Fibroblast of lung (primary cell): ENCODE results near the gene MFGE8. TPM values are rescaled to one million over a fixed set of nuclear protein-coding genes. Genes with fewer than 3 reads are reported as not detected.

ENCODE experiments used
- DNase-seq, 2 donors: peaks; one replicate each; pipeline versions ENCODE4 v3.0.0 to v3.0.0-alpha.2; 2010; ENCODE audit warnings: low read depth in 2 of 2
- H2AFZ ChIP-seq: 2 replicates; pipeline ENCODE4 v1.5.1; 2012; ENCODE audit warnings: low read length, control low read depth, inconsistent platforms
- H3K27ac ChIP-seq: 2 replicates; pipeline ENCODE4 v1.5.1; 2011; ENCODE audit warnings: low read length, control low read depth; ENCODE audit not compliant: insufficient read depth
- H3K27me3 ChIP-seq: 2 replicates; pipeline ENCODE4 v1.5.1; 2011; ENCODE audit warnings: mild to moderate bottlenecking, low read length; ENCODE audit not compliant: control insufficient read depth, insufficient read depth
- H3K36me3 ChIP-seq: 2 replicates; pipeline ENCODE4 v1.5.1; 2011; ENCODE audit warnings: low read length; ENCODE audit not compliant: control insufficient read depth, insufficient read depth
- H3K4me1 ChIP-seq: 2 replicates; pipeline ENCODE4 v1.5.1; 2011; ENCODE audit warnings: low read length; ENCODE audit not compliant: control insufficient read depth, insufficient read depth; ENCODE audit errors: extremely low read depth
- H3K4me2 ChIP-seq: 2 replicates; pipeline ENCODE4 v1.5.1; 2011; ENCODE audit warnings: low read length, control low read depth; ENCODE audit not compliant: insufficient read depth; ENCODE audit errors: extremely low read depth
- H3K4me3 ChIP-seq, 4 experiments: fragments of 200-600 bp in 1 of 4; sonication (generic) in 1 of 4; replicated peaks in 1 of 4; 2 replicates each; pipeline ENCODE4 v1.5.1; 2011 to 2016; ENCODE audit warnings: low read length in 4 of 4, low read depth in 3 of 4, mild to moderate bottlenecking in 3 of 4, control low read depth in 2 of 4, inconsistent platforms in 1 of 4, mixed read lengths in 1 of 4; ENCODE audit not compliant: insufficient read depth in 1 of 4; ENCODE audit errors: control extremely low read depth in 1 of 4
- H3K79me2 ChIP-seq: 2 replicates; pipeline ENCODE4 v1.5.1; 2012; ENCODE audit warnings: mild to moderate bottlenecking, low read length, inconsistent platforms; ENCODE audit not compliant: control insufficient read depth, insufficient read depth
- H3K9ac ChIP-seq: 2 replicates; pipeline ENCODE4 v1.5.1; 2011; ENCODE audit warnings: mild to moderate bottlenecking, low read length, control low read depth; ENCODE audit not compliant: insufficient read depth
- H3K9me3 ChIP-seq: 2 replicates; pipeline ENCODE4 v1.5.1; 2012; ENCODE audit warnings: low read depth, low read length; ENCODE audit not compliant: control insufficient read depth, insufficient read depth
- H4K20me1 ChIP-seq: 2 replicates; pipeline ENCODE4 v1.5.1; 2011; ENCODE audit warnings: low read length; ENCODE audit not compliant: control insufficient read depth, insufficient read depth; ENCODE audit errors: extremely low read depth
- CTCF ChIP-seq, 2 donors: IDR thresholded peaks in 1 of 2; conservative IDR thresholded peaks in 1 of 2; 1 replicate in 1 of 2; 2 replicates in 1 of 2; pipeline ENCODE4 v1.5.1; 2011 to 2012; ENCODE audit warnings: low read length in 2 of 2, control low read depth in 1 of 2, inconsistent platforms in 1 of 2, low read depth in 1 of 2, mild to moderate bottlenecking in 1 of 2
- EZH2 ChIP-seq: IDR thresholded peaks from 2 replicates; pipeline ENCODE4 v1.5.1; 2012; ENCODE audit warnings: low read length, control low read depth, mild to moderate bottlenecking; ENCODE audit errors: missing control alignments
- polyA plus RNA-seq, 2 donors: library from polyadenylated mRNA; depleted of rRNA in 1 of 2; stranded (reverse) in 1 of 2; unstranded in 1 of 2; fragments of >200 nt; gene quantifications; 2 replicates each; pipeline ENCODE4 v1.2.1, GENCODE V29; 2011 to 2012; ENCODE audit warnings: missing spikeins in 1 of 2
- total RNA-seq: library from RNA; depleted of rRNA; stranded (reverse); fragments of >200 nt; gene quantifications from 2 replicates; pipeline ENCODE4 v1.2.1, GENCODE V29; 2014

The MFGE8 gene
- total and polyA plus RNA-seq, 2 donors (not counting 1 experiment from before 2014, with no cell fraction given) = 263 to 336 TPM

- DNase-seq = no peak
- no peak for TF ChIP-seq EZH2
- no peak for TF ChIP-seq CTCF (conservative IDR thresholded peaks at IDR 0.05 in 1 of 2, IDR thresholded peaks at IDR 0.05 in 1 of 2; ENCODE audit: low read depth in 1 of 2, low read length in 2 of 2)
- no peaks in the 10 kb centered on the region for H3K79me2 ChIP-seq
Observed at GRCh38 chr15:88871313-88871712, 41.9 kb downstream of the MFGE8 start.

GRCh38 chr15:88866295-88866881 is 46.8 kb downstream of the MFGE8 start:
- no peaks in the 10 kb centered on the region for H3K9me3 ChIP-seq
- H3K79me2 ChIP-seq = no peaks in the 10 kb centered on the region
- no peaks in the 10 kb centered on the region for H3K36me3 ChIP-seq
- no peak overlapping the region for H2AFZ ChIP-seq
- no peak overlapping the region for H3K27ac ChIP-seq
- H3K4me3 ChIP-seq = no peak overlapping the region
- no peak overlapping the region for H3K4me2 ChIP-seq
- peaks cover 19% of the 10 kb centered on the region for H3K27me3 ChIP-seq
- TF ChIP-seq EZH2 (no peak), CTCF (conservative IDR thresholded peaks at IDR 0.05 in 1 of 2, IDR thresholded peaks at IDR 0.05 in 1 of 2; ENCODE audit: low read depth in 1 of 2, low read length in 2 of 2) (no peak)
- no peaks in the 10 kb centered on the region for H4K20me1 ChIP-seq
- no peak overlapping the region for H3K9ac ChIP-seq
- no peak for DNase-seq
- no peaks in the 10 kb centered on the region for H3K4me1 ChIP-seq

More at GRCh38 chr15:88871313-88871712, 41.9 kb downstream of the MFGE8 start:
- no peaks in the 10 kb centered on the region for H3K4me1 ChIP-seq
- H3K27me3 ChIP-seq = peaks cover 24% of the 10 kb centered on the region
- H3K4me2 ChIP-seq = no peak overlapping the region
- H3K4me3 ChIP-seq = no peak overlapping the region
- H3K9ac ChIP-seq = no peak overlapping the region
- H3K36me3 ChIP-seq = no peaks in the 10 kb centered on the region
- H3K27ac ChIP-seq = no peak overlapping the region
- no peak overlapping the region for H2AFZ ChIP-seq
- no peaks in the 10 kb centered on the region for H3K9me3 ChIP-seq
- no peaks in the 10 kb centered on the region for H4K20me1 ChIP-seq

GRCh38 chr15:88865498-88866099 is 47.6 kb downstream of the MFGE8 start:
- Histone ChIP-seq H3K9me3 (no peaks in the 10 kb centered on the region), H3K9ac (no peak overlapping the region), H4K20me1 (no peaks in the 10 kb centered on the region), H3K27me3 (peaks cover 20% of the 10 kb centered on the region), H3K36me3 (no peaks in the 10 kb centered on the region), H3K27ac (no peak overlapping the region), H3K79me2 (no peaks in the 10 kb centered on the region), H2AFZ (no peak overlapping the region), H3K4me3 (no peak overlapping the region), H3K4me2 (no peak overlapping the region), H3K4me1 (no peaks in the 10 kb centered on the region)
- TF ChIP-seq CTCF (conservative IDR thresholded peaks at IDR 0.05 in 1 of 2, IDR thresholded peaks at IDR 0.05 in 1 of 2; ENCODE audit: low read depth in 1 of 2, low read length in 2 of 2) = no peak
- no peak for TF ChIP-seq EZH2
- peak in 1 of 2 donors; percentile 13 for DNase-seq
